GM12865 (cell line): Measurements from ENCODE around the gene STXBP6.

Experiments used
- DNase-seq: peaks from one replicate; pipeline ENCODE4 v3.0.0; 2010; ENCODE audit warnings: low read depth
- H3K4me3 ChIP-seq: 2 replicates; pipeline ENCODE4 v1.5.1; 2011; ENCODE audit warnings: mild to moderate bottlenecking, low read depth, low read length, control low read depth
- TF ChIP-seq, protein P1 (sequence below): IDR thresholded peaks from 2 replicates; pipeline ENCODE4 v1.5.1; 2011; ENCODE audit warnings: low read length, control low read depth, low read depth, inconsistent platforms; ENCODE audit not compliant: insufficient read depth; ENCODE audit errors: missing control alignments

STXBP6 gene

DNA sequence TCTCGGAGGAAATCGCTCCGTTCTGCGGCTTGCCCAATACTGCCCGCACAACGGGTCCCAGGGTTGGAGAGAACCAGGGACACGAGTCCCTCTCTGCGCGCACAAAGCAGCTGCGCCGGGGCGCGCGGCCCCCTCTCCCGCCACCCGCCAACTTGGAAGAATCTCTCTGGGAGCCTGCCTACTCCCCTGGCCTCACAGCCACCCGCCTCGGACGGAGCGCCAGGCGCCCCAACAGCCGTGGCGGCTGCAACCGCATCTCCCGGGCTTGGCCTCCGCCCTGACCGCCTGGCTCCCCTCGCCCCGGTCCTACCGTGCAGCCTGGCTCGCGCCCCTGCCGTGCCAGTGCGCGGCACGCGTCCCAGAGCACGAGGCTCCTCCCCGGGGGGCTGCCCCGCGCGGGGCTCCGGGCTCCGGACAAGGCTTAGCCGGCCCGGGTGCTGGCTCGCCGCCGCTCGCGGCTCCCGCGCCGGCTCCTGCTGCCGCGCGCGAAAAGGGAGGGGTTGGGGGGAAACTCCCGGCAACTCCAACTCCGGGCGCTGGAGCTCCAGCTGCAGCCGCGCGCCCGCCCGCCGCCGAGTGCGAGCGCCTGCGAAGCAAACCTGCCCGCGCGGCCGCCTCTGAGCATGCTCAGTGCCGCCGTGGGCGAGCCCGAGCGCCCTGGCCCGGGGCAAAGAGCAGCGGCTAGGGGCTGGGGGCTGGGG is at the start of gene STXBP6:
Gene STXBP6 (minus strand): TSS at position 580 of the 701 bp plus-strand sequence. CDS start 75,329 bp downstream, outside the sequence.
- TF ChIP-seq, protein P1, sequence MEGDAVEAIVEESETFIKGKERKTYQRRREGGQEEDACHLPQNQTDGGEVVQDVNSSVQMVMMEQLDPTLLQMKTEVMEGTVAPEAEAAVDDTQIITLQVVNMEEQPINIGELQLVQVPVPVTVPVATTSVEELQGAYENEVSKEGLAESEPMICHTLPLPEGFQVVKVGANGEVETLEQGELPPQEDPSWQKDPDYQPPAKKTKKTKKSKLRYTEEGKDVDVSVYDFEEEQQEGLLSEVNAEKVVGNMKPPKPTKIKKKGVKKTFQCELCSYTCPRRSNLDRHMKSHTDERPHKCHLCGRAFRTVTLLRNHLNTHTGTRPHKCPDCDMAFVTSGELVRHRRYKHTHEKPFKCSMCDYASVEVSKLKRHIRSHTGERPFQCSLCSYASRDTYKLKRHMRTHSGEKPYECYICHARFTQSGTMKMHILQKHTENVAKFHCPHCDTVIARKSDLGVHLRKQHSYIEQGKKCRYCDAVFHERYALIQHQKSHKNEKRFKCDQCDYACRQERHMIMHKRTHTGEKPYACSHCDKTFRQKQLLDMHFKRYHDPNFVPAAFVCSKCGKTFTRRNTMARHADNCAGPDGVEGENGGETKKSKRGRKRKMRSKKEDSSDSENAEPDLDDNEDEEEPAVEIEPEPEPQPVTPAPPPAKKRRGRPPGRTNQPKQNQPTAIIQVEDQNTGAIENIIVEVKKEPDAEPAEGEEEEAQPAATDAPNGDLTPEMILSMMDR, result no peak
- no peak within 1 kb of the TSS for H3K4me3 ChIP-seq
- peak; percentile 6 for DNase-seq

DNA sequence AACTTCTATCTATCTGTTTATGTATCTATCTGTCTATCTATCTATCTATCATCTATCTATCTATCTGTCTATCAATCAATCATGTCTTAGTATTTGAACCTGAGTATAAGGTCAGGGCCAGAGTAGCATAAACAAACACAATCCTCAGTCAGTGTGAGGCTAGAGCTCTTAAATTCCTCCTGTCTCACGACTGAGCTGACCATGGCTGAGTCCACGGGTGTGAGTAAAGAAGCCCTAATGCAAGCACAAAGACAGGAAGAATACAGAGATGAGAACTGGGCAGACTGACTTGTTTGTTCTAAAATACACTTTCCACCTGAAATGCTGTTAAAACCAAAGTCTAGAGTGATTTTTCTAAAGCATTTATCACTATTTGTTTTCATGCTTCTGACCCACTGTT is 47.2 kb upstream of the STXBP6 start:
- DNase-seq, result no peak
- TF ChIP-seq, protein P1, result no peak
- no peak overlapping the region for H3K4me3 ChIP-seq

DNA sequence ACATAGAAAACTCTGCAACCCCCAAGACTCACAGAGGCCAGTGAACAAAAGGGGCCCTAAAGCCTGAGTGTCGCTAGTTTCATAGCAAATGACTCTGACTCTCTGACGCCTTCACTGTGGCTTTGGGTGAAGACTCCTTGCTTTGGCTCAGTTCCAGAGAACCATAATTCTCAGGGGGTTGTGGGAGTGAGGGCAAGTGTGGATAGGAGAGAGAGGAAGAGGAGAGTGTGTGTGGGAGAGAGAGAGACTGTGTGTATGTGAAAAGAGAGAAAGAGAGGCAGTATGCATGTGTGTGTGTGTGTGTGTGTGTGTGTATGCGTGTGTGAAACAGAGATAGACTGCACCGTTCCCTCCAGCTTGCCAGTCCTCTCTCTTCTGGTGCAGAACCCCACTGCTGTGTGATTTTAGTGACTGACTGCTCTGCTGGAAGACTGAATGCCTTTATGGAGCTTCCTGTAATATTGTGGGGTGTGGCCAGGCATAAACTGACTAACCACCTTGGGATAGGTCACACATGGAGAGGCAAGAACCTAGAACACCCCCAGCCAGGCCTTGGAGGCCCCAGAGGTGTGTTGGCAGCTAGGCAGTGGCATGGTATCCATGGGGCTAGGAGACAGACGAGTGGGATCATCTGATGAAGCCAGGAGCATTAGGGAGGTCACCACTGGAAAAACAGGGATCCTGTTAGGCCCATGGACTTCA is 45.9 kb upstream of the STXBP6 start:
- H3K4me3 ChIP-seq, result no peak overlapping the region
- DNase-seq, result no peak
- TF ChIP-seq, protein P1, result no peak

DNA sequence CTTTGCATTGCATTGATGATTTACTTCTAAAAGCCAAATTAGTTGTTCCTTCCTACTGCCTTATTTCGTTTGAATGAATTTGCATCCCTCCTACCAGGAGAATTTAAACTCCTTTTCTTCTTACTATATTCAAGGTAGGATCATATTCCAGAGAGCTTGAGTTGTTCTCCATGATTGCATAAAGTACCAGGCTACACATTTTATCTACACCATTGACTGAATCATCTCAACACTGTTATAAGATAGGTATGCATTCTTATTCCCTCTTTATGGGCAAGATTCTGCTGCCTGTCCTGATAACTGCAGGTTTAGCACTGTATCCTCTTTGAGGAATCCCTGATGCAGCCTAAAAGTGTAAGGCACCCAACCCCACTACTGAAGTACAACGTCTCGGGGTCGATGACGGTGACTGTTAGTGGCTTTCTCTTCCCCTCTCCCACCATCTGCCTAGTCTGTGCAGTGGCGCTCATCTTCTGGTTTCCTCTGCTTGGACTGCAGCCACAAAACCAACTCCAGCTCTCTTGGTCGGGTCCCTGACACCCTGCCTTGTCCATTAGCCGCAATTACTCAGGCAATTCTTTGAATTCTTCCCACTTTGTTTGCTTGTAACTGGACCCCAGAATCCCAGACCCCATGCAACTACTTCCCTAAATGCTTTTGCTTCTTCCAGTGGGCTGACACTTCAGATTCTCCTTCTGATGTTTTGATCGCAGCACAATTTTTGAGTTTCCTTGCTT is 44.4 kb upstream of the STXBP6 start:
- no peak for DNase-seq
- TF ChIP-seq, protein P1, result no peak
- no peak overlapping the region for H3K4me3 ChIP-seq

DNA sequence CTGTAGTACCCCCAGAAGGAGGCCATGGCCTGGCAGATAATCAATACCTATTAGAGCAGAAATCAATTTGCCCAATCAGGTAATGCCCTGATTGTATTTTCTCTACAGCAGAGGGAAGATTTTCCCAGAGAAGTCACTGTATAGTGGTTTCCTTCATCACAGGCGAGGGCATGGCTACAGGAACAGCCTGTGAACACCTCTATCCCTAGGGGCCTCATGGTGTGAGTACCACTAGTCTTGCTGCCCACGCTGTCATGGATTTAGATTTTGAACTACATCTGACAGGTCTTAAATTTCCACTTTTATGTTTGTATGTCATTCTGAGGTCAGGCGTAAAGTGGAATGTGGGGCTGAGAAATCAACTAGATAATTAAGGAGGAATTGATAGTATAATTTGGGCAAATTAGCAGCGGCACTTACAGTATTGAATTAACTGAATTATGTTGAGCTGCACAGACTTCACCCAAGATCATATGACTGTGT is 42.4 kb upstream of the STXBP6 start:
- TF ChIP-seq, protein P1, result no peak
- no peak for DNase-seq
- H3K4me3 ChIP-seq, result no peak overlapping the region

DNA sequence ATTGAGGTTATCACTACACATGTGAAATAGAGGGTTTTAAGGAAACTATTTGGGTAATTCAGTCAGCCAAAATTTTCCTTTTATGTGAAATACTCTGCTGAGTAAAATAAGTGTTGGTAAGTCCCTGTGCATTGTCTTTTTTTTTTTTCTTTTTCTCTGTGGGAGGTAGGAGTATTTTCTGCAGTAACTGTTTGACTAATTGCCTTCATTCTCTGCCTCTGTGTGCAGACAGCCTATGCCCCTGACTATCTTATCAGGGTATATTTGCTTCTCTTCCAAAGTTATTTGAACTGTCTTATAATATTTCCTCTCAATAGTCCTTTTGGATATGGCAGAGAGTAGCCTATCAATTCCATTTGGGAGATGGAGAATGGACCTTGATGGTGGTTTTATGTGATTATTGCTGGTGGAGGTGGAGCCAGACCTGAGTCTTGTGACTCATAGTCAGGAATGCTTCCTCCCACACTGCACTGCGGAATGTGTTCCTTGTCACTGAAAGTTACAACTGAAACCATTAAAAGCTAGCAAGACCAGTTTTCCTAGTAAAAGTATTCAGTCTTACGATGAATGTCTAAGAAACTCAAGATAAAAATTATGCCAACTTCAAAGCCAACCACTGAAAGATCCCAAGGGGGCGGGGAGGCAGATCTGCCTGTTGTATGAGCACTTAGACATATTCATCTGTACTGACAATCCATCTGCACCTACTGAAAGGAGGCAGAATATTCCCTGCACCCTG is 40.9 kb upstream of the STXBP6 start:
- DNase-seq, result no peak
- TF ChIP-seq, protein P1, result no peak
- no peak overlapping the region for H3K4me3 ChIP-seq
